H9 (cell line): ENCODE results near the gene USP17L10. TPM values are rescaled to one million over a fixed set of nuclear protein-coding genes. Genes with fewer than 3 reads are reported as not detected.
"Not testable (repeated sequence)": the region's sequence is repeated elsewhere in the genome, so short reads cannot be mapped to it uniquely, and the experiment has no call there.

ENCODE experiments used
- DNase-seq: peaks from one replicate; pipeline ENCODE4 v3.0.0-alpha.2; 2017
- H2AFZ ChIP-seq: one replicate; pipeline ENCODE4 v1.6.1; 2013; ENCODE audit warnings: mild to moderate bottlenecking, low read length, control low read depth, moderate library complexity
- H2AK5ac ChIP-seq: 2 replicates; pipeline ENCODE4 v1.6.1; 2013; ENCODE audit warnings: low read length, control low read depth, mixed read lengths; ENCODE audit not compliant: insufficient read length
- H2BK120ac ChIP-seq: one replicate; pipeline ENCODE4 v1.6.1; 2013; ENCODE audit warnings: low read depth, mild to moderate bottlenecking, low read length, control low read depth, inconsistent platforms; ENCODE audit not compliant: poor library complexity, severe bottlenecking
- H2BK12ac ChIP-seq: 2 replicates; pipeline ENCODE4 v1.6.1; 2013; ENCODE audit warnings: low read length, control low read depth, mixed read lengths, low read depth; ENCODE audit not compliant: insufficient read length
- H2BK15ac ChIP-seq: 2 replicates; pipeline ENCODE4 v1.6.1; 2013; ENCODE audit warnings: low read depth, low read length, control low read depth
- H2BK20ac ChIP-seq: one replicate; pipeline ENCODE4 v1.6.1; 2013; ENCODE audit warnings: low read depth, mild to moderate bottlenecking, low read length, control low read depth, inconsistent platforms; ENCODE audit not compliant: poor library complexity, severe bottlenecking
- H2BK5ac ChIP-seq: 2 replicates; pipeline ENCODE4 v1.6.1; 2013; ENCODE audit warnings: low read length, control low read depth, mixed read lengths; ENCODE audit not compliant: insufficient read length
- H3K14ac ChIP-seq: 2 replicates; pipeline ENCODE4 v1.6.1; 2013; ENCODE audit warnings: low read length, control low read depth; ENCODE audit not compliant: insufficient read depth
- H3K18ac ChIP-seq: 2 replicates; pipeline ENCODE4 v1.6.1; 2013; ENCODE audit warnings: low read depth, mild to moderate bottlenecking, mixed read lengths, low read length, control low read depth; ENCODE audit not compliant: insufficient read length
- H3K23ac ChIP-seq: 2 replicates; pipeline ENCODE4 v1.6.1; 2013; ENCODE audit warnings: low read length, control low read depth, mixed read lengths, low read depth; ENCODE audit not compliant: insufficient read length
- H3K23me2 ChIP-seq: 2 replicates; pipeline ENCODE4 v1.6.1; 2013; ENCODE audit warnings: low read depth, mild to moderate bottlenecking, mixed read lengths, low read length, control low read depth; ENCODE audit not compliant: insufficient read length, poor library complexity, severe bottlenecking
- H3K27ac ChIP-seq: 2 replicates; pipeline ENCODE4 v1.5.1; 2013; ENCODE audit warnings: low read length, control low read depth, mixed read lengths, low read depth; ENCODE audit not compliant: insufficient read length
- H3K27me3 ChIP-seq: 2 replicates; pipeline ENCODE4 v1.6.1; 2013; ENCODE audit warnings: low read length, control low read depth, inconsistent platforms; ENCODE audit not compliant: insufficient read depth
- H3K4ac ChIP-seq: 2 replicates; pipeline ENCODE4 v1.6.1; 2013; ENCODE audit warnings: low read depth, mild to moderate bottlenecking, control low read depth, inconsistent platforms, low read length, moderate library complexity
- H3K4me1 ChIP-seq: 2 replicates; pipeline ENCODE4 v1.6.1; 2013; ENCODE audit warnings: low read length, control low read depth, inconsistent platforms; ENCODE audit not compliant: insufficient read depth
- H3K4me2 ChIP-seq: 2 replicates; pipeline ENCODE4 v1.6.1; 2013; ENCODE audit warnings: low read length, control low read depth, mixed read lengths; ENCODE audit not compliant: insufficient read length, insufficient read depth
- H3K56ac ChIP-seq: 2 replicates; pipeline ENCODE4 v1.6.1; 2013; ENCODE audit warnings: low read depth, mild to moderate bottlenecking, mixed read lengths, low read length, control low read depth; ENCODE audit not compliant: insufficient read length
- H3K79me1 ChIP-seq: 2 replicates; pipeline ENCODE4 v1.6.1; 2013; ENCODE audit warnings: low read depth, mild to moderate bottlenecking, moderate library complexity, low read length, control low read depth, inconsistent platforms; ENCODE audit not compliant: insufficient read depth, poor library complexity, severe bottlenecking
- H3K79me2 ChIP-seq: 2 replicates; pipeline ENCODE4 v1.6.1; 2013; ENCODE audit warnings: low read length, control low read depth, inconsistent platforms; ENCODE audit not compliant: insufficient read depth
- H3K9ac ChIP-seq: 2 replicates; pipeline ENCODE4 v1.6.1; 2013; ENCODE audit warnings: low read length, control low read depth, mixed read lengths; ENCODE audit not compliant: insufficient read length; ENCODE audit errors: extremely low read depth
- H3K9me3 ChIP-seq: one replicate; pipeline ENCODE4 v1.6.1; 2013; ENCODE audit warnings: low read depth, low read length, inconsistent platforms; ENCODE audit not compliant: control insufficient read depth
- H3T11ph ChIP-seq: one replicate; pipeline ENCODE4 v1.6.1; 2013; ENCODE audit warnings: mild to moderate bottlenecking, low read length, control low read depth, inconsistent platforms
- H4K20me1 ChIP-seq: one replicate; pipeline ENCODE4 v1.6.1; 2013; ENCODE audit not compliant: control insufficient read depth, insufficient read length, insufficient read depth
- H4K5ac ChIP-seq: 2 replicates; pipeline ENCODE4 v1.6.1; 2013; ENCODE audit warnings: low read depth, mild to moderate bottlenecking, mixed read lengths, low read length, control low read depth; ENCODE audit not compliant: insufficient read length
- H4K8ac ChIP-seq: replicated peaks from 2 replicates; pipeline ENCODE4 v1.6.1; 2013; ENCODE audit warnings: low read length, control low read depth, mixed read lengths, low read depth; ENCODE audit not compliant: insufficient read length
- H4K91ac ChIP-seq: 2 replicates; pipeline ENCODE4 v1.6.1; 2013; ENCODE audit warnings: low read depth, mild to moderate bottlenecking, moderate library complexity, mixed read lengths, low read length, control low read depth; ENCODE audit not compliant: insufficient read length
- H3K27ac Mint-ChIP-seq, 3 experiments: 2 replicates in 2 of 3; 3 replicates in 1 of 3; pipeline ENCODE4 v1.8.0; 2020 to 2021; ENCODE audit warnings: mixed read lengths in 3 of 3, mild to moderate bottlenecking in 1 of 3, moderate library complexity in 1 of 3
- H3K27me3 Mint-ChIP-seq: 2 replicates; pipeline ENCODE4 v1.8.0; 2021; ENCODE audit warnings: low read depth, mild to moderate bottlenecking, moderate library complexity, mixed read lengths
- H3K36me3 Mint-ChIP-seq, 3 experiments: 2 replicates in 2 of 3; 3 replicates in 1 of 3; pipeline ENCODE4 v1.8.0; 2020 to 2021; ENCODE audit warnings: low read depth in 3 of 3, mixed read lengths in 3 of 3; ENCODE audit not compliant: insufficient read depth in 1 of 3
- H3K4me1 Mint-ChIP-seq, 2 experiments: 2 replicates each; pipeline ENCODE4 v1.8.0; 2020; ENCODE audit warnings: mixed read lengths in 2 of 2
- H3K4me3 Mint-ChIP-seq, 2 experiments: 2 replicates in 1 of 2; 3 replicates in 1 of 2; pipeline ENCODE4 v1.8.0; 2020 to 2021; ENCODE audit warnings: mild to moderate bottlenecking in 2 of 2, mixed read lengths in 2 of 2, moderate library complexity in 1 of 2
- H3K9me3 Mint-ChIP-seq, 2 experiments: 2 replicates in 1 of 2; 3 replicates in 1 of 2; pipeline ENCODE4 v1.8.0; 2020; ENCODE audit warnings: mild to moderate bottlenecking in 2 of 2, mixed read lengths in 2 of 2, moderate library complexity in 1 of 2
- WGBS: extraction: QIAGEN DNeasy Blood & Tissue Kit; methylation state at CpG from one replicate; pipeline ENCODE4 v1.1.7; 2013; ENCODE audit warnings: missing lambda C conversion rate, low lambda C conversion rate, mixed read lengths; ENCODE audit not compliant: insufficient read length; ENCODE audit errors: extremely low coverage; 5-methylcytosine and 5-hydroxymethylcytosine counted together
- long read RNA-seq: library from polyadenylated mRNA; unstranded; transcript quantifications from one replicate; pipeline ENCODE4 v2.0.0, GENCODE V29; 2020
- total RNA-seq: library from RNA; stranded (reverse); gene quantifications from 2 replicates; pipeline ENCODE4 v1.2.1, GENCODE V29; 2021

The USP17L10 gene
- not detected in 2 replicates for total RNA-seq
- long read RNA-seq: 0 reads

GRCh38 chr4:9210357-9210756 is at the start of gene USP17L10:
USP17L10 (plus strand) TSS chr4:9210657; CDS start chr4:9210657, 0 bp downstream.
- H3K4me2 ChIP-seq, H2BK120ac ChIP-seq, H3K27ac Mint-ChIP-seq, H3K4me3 Mint-ChIP-seq, H4K5ac ChIP-seq, H3K27me3 ChIP-seq, H3K9ac ChIP-seq, H3T11ph ChIP-seq, H2BK5ac ChIP-seq, H3K9me3 Mint-ChIP-seq, H2AK5ac ChIP-seq, H4K8ac ChIP-seq, H3K56ac ChIP-seq, H2BK20ac ChIP-seq, H3K9me3 ChIP-seq, H2AFZ ChIP-seq, H2BK15ac ChIP-seq, H3K27ac ChIP-seq, H3K79me2 ChIP-seq, H3K4me1 Mint-ChIP-seq, H3K4me1 ChIP-seq, H3K18ac ChIP-seq, H3K23ac ChIP-seq, H3K27me3 Mint-ChIP-seq, H4K20me1 ChIP-seq, H3K36me3 Mint-ChIP-seq, H3K14ac ChIP-seq, H3K4ac ChIP-seq, H3K79me1 ChIP-seq, H2BK12ac ChIP-seq, DNase-seq, H4K91ac ChIP-seq, H3K23me2 ChIP-seq: not testable (repeated sequence)
- no CpG with 5 or more reads among the region's 13 CpGs for WGBS

- H3K4me1 Mint-ChIP-seq, H3K4me3 Mint-ChIP-seq, H3K27me3 ChIP-seq, H3K56ac ChIP-seq, H3K4me1 ChIP-seq, H2BK120ac ChIP-seq, H2AFZ ChIP-seq, H4K91ac ChIP-seq, H2AK5ac ChIP-seq, H2BK12ac ChIP-seq, H3K14ac ChIP-seq, H3K79me1 ChIP-seq, H3K9ac ChIP-seq, H3K9me3 Mint-ChIP-seq, H4K5ac ChIP-seq, DNase-seq, H3K23ac ChIP-seq, H3K4me2 ChIP-seq, H3K4ac ChIP-seq, H2BK20ac ChIP-seq, H3K79me2 ChIP-seq, H3K9me3 ChIP-seq, H3K27ac ChIP-seq, H4K8ac ChIP-seq, H3K23me2 ChIP-seq, H2BK5ac ChIP-seq, H3K18ac ChIP-seq, H3K27me3 Mint-ChIP-seq, H4K20me1 ChIP-seq, H3K27ac Mint-ChIP-seq, H3T11ph ChIP-seq, H2BK15ac ChIP-seq, H3K36me3 Mint-ChIP-seq: not testable (repeated sequence)
- no CpG with 5 or more reads among the region's 8 CpGs for WGBS
These were observed 44.5 kb upstream of the USP17L10 start for GRCh38 chr4:9165990-9166389.
